Aortic smooth muscle cell (primary cell): ENCODE results near the gene CCDC47. TPM values are rescaled to one million over a fixed set of nuclear protein-coding genes. Genes with fewer than 3 reads are reported as not detected.

Source experiments
- total RNA-seq: library from RNA; depleted of rRNA; stranded (reverse); fragments of >200 nt; gene quantifications from 2 replicates; pipeline ENCODE4 v1.2.3, GENCODE V29; 2014

Gene CCDC47, protein sequence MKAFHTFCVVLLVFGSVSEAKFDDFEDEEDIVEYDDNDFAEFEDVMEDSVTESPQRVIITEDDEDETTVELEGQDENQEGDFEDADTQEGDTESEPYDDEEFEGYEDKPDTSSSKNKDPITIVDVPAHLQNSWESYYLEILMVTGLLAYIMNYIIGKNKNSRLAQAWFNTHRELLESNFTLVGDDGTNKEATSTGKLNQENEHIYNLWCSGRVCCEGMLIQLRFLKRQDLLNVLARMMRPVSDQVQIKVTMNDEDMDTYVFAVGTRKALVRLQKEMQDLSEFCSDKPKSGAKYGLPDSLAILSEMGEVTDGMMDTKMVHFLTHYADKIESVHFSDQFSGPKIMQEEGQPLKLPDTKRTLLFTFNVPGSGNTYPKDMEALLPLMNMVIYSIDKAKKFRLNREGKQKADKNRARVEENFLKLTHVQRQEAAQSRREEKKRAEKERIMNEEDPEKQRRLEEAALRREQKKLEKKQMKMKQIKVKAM
- 76.7 and 87.7 TPM in 2 replicates for total RNA-seq

DNA sequence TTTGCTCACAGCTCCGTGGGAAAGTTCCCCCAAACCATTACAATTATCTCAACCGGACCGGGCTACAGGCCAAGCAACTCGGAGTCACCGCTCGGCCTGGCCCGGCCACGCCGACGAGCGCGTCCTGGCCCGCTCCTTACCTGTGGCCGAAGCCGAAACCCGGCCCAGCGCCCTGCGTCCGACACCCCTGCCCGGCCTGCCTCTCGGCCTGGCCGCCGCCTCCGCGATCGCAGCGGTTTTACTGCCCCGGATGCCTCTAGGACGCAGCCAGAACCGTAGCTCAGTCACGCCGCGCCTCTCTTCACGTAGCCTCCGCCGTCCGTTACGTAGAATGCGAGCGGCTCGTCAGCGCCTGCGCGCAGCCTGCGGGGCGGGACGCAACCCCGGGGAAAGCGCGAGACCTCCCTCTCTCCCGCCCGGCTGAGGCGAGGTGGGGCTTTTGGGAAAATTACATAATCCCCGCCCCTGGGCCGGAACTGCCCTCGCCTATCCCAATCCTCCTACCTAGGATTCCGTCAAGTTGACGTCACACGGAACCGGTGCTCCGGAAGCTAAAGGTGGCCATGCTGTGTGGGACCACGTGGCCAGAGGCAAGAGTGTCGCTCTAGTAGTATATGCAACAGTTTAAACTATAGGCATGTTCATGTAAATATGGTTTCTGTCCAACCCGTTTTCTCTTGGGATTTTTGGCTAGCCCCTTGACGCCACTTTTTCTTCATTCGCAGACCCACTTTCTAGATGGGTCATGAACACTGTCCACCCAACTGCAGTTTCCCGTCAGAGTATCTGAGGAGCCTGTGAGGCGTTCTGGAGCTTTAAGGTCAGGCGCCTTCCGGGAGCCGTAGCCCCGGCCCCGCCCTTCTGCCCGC, at the start of gene CCDC47:
CCDC47 (minus strand) TSS at position 326 of the 869 bp plus-strand sequence. CDS start 7,422 bp downstream, outside the sequence.

DNA sequence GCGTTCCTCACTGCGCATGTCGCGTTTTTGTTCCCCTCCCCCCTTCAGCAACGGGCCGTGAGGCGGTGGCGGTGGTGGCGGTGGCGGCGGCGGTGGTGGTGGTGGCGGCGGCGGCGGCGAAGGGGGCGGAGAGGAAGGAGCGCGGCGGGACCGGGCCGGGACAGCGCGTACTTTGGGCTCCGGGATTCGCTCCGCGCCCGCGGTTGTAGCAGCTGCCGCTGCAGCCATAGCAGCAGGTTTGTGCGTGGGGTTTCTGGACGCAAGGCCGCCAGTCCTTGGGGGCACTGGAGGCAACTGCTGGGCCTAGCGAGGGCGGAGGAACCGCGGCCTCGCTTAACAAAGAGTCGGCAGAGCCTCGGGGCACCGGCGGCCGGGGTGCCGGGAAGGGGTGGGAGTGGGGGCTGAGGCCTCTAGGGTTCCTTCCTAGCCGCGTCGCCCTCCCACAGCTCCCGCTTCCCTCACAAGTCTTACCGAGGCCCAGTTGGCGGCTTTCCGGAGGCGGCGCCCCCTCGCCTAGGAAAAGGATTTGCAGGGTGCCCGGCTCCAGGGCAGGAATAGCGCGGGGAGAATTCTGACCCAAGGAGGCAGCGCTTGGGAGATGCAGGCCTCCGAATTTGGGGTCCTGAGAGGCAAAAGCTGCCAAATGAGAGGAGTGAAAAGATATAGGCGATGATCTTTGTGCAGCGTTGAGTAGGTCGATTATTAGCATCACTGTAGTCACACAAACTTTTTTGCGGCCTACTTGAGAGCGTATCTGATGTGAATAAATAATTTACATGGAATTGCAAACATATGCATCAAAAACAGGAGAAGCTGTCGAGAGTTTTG, 958 bp upstream of the CCDC47 start, which contains the start of gene DDX42:
DDX42 (plus strand) TSS at position 30 of the 828 bp plus-strand sequence. CDS start 12,880 bp downstream, outside the sequence.

DNA sequence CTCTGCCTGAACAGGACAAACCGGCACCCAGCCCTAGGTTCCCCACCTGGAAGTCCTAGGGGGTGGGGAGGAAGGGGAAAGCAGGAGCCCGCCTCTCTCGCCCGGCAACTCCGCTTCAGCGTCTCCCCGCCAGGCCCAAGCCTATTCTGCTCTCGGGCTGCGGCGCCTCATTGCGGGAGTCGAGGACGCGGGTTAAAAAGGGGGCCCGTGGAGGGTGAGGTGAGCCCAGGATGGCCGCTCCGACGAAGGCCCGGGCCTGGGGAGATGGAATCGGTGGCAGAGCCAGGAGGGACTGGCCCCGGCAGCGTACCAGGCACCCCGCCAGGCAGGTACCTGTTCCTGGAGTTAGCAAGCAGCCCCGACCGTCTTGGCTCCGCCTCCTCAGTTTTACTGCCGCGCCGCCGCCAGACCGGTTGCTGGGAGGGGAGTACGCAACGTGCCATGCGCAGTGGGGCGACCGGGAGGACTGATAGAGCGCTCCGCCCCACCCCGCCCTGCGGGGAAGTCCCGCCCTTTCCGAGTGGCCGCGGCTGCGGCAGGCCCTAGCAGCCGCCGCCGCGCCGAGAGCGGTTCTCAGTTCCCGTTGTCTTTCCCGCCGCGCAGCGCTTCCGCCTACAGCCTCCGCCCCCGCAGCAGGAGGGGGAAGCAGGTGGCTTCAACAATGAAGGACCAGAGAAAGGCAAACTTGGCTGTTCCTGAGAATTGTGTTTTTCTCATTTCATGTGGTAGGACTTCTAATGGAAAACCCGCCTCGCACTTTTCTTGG, 31.8 kb downstream of the CCDC47 start, which contains the start of gene STRADA:
STRADA (minus strand) TSS at position 392 of the 766 bp plus-strand sequence. CDS start 13,430 bp downstream, outside the sequence.

DNA sequence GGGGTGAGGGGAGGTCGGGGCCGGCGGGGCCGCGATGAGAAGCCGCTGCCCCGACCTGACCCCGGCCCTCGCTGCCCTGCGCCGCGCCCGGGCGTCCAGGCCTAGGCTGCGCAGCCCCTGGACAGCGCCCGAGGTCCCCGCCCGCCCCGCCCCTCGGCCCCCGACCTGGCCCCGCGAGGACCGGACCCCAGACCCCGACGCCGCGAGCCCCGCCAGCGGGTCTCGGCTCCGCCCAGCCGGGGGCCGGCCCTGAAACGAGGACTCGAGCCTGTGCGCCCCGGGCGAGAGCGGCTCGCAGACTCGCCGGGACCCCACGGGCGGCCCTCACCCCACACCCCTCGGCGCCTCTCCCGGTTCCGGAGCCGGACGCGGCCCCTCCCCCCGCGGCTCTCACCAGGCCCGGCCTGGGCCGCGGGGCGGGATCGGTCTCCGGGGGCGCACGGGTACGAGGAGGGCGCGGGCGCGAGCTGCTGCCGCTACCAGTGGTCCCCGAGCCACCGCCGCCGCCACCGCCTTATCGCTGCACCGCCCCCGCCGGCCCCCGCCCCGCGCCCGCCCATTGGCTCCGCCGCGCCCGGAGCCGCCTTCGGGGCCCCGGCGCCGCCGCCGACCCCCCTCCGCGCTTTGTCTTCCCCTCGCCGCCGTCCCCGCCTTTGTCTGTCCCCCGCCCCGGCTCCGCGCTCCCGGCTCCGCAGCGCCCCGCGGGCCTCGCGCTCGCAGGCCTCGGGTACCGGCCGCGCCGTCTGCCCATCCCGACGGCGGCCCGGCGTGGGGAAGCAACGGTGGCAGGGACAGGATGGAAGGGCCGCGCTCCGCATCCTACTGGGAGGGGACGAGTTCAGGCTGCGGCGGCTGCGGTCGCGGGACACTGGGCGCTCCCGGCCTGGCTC, 73.5 kb downstream of the CCDC47 start, which contains the start of gene LIMD2:
LIMD2 (minus strand) TSS at position 488 of the 890 bp plus-strand sequence. CDS start 827 bp downstream, outside the sequence.

Other genes with a start within 250 kb of the CCDC47 start
- gene DCAF7, start 223.1 kb downstream of the CCDC47 start, total RNA-seq: 12.6 and 13.4 TPM in 2 replicates
- 15.7 and 15.9 TPM in 2 replicates for gene TACO1, start 172.7 kb downstream of the CCDC47 start, total RNA-seq
- 43.2 and 44.0 TPM in 2 replicates for gene MAP3K3, start 151.2 kb downstream of the CCDC47 start, total RNA-seq
- 3.3 and 5.8 TPM in 2 replicates for gene LIMD2, start 73.5 kb downstream of the CCDC47 start, total RNA-seq
- 19.5 and 21.1 TPM in 2 replicates for gene STRADA, start 31.8 kb downstream of the CCDC47 start, total RNA-seq
- gene DDX42, start 573 bp upstream of the CCDC47 start, total RNA-seq: 61.2 and 62.7 TPM in 2 replicates
- gene PSMC5, start 53.8 kb upstream of the CCDC47 start, total RNA-seq: 100 and 134 TPM in 2 replicates
- gene FTSJ3, start 54.1 kb upstream of the CCDC47 start, total RNA-seq: 47.4 and 65.3 TPM in 2 replicates
- 84.6 and 95.6 TPM in 2 replicates for gene SMARCD2, start 69.1 kb upstream of the CCDC47 start, total RNA-seq
- not detected in 2 replicates for gene CSH2, start 100.1 kb upstream of the CCDC47 start, total RNA-seq
- not detected in 2 replicates for gene GH2, start 108.3 kb upstream of the CCDC47 start, total RNA-seq
- not detected in 2 replicates for gene CSH1, start 123.0 kb upstream of the CCDC47 start, total RNA-seq
- not detected in 2 replicates for gene CSHL1, start 137.7 kb upstream of the CCDC47 start, total RNA-seq
- gene GH1, start 145.2 kb upstream of the CCDC47 start, total RNA-seq: not detected in 2 replicates
- 2.1 and 2.9 TPM in 2 replicates for gene CD79B, start 158.7 kb upstream of the CCDC47 start, total RNA-seq
- 0.12 and 0.13 TPM in 2 replicates for gene SCN4A, start 199.3 kb upstream of the CCDC47 start, total RNA-seq
- gene PRR29, start 224.8 kb upstream of the CCDC47 start, total RNA-seq: 1.5 and 2.5 TPM in 2 replicates
- 22.9 and 44.0 TPM in 2 replicates for gene ICAM2, start 247.0 kb upstream of the CCDC47 start, total RNA-seq